ENCODE measurements around the gene PARP1. TPM values are rescaled to one million over a fixed set of nuclear protein-coding genes. Genes with fewer than 3 reads are reported as not detected.

Gene PARP1
- polyA plus RNA-seq, 3 donors, result 17.7 to 30.0 (median 23.3) TPM

DNA sequence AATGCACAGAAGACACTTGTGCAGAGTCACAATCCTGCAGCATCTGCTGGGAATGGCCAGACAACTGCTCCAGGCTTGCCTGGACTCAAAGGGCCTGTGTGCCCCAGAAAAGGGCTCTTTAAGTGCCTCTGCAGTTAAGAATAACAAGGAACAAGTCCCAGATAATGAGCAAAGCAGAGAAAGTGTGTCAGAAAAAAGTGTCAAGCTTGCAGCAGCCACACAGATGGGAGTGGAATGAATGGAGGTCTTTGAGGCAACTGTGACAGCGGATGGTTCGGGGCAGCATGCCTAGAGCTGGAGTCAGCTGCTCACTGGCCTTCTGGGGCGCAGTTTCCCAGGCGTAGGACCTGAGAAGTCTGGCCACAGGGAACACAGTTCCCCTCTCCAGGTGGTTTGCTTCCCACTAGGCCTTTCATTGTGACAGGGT lies 5.1 kb downstream of the PARP1 start:
- H4K20me1 ChIP-seq (ENCODE audit: insufficient read depth, low read length), result peaks cover 53% of the 10 kb centered on the region
- Mint-ChIP-seq H3K27me3 (ENCODE audit: low read depth in 3 of 3) (no peaks in the 10 kb centered on the region), H3K27ac (peak overlapping the region in 3 of 7 donors; percentile 3 to 10 (median 6)), H3K4me1 (peaks cover 42% of the 10 kb centered on the region), H3K9me3 (peaks cover 0 to 2% (median 0%) of the 10 kb centered on the region in 7 donors), H3K36me3 (peaks cover 40 to 45% of the 10 kb centered on the region in 2 donors), H3K4me3 (no peak overlapping the region)
- TF ChIP-seq, protein P1, sequence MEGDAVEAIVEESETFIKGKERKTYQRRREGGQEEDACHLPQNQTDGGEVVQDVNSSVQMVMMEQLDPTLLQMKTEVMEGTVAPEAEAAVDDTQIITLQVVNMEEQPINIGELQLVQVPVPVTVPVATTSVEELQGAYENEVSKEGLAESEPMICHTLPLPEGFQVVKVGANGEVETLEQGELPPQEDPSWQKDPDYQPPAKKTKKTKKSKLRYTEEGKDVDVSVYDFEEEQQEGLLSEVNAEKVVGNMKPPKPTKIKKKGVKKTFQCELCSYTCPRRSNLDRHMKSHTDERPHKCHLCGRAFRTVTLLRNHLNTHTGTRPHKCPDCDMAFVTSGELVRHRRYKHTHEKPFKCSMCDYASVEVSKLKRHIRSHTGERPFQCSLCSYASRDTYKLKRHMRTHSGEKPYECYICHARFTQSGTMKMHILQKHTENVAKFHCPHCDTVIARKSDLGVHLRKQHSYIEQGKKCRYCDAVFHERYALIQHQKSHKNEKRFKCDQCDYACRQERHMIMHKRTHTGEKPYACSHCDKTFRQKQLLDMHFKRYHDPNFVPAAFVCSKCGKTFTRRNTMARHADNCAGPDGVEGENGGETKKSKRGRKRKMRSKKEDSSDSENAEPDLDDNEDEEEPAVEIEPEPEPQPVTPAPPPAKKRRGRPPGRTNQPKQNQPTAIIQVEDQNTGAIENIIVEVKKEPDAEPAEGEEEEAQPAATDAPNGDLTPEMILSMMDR (IDR thresholded peaks at IDR 0.05), result no peak
- H3K4me3 ChIP-seq (replicated peaks in 1 of 3; ENCODE audit: low read depth in 2 of 3, low read length in 3 of 3), result no peak overlapping the region
- H3K27ac ChIP-seq (ENCODE audit: low read depth in 1 of 2, low read length in 2 of 2), result no peak overlapping the region
- no peaks in the 10 kb centered on the region for H3K27me3 ChIP-seq (ENCODE audit: control insufficient read depth in 2 of 2, insufficient read depth in 2 of 2, low read length in 2 of 2)
- no peak overlapping the region for H3K4me2 ChIP-seq (replicated peaks; ENCODE audit: extremely low read depth, low read length, poor library complexity, severe bottlenecking)
- intact Hi-C loops (cut with micrococcal nuclease), result no loop called here
- 98% methylated on average over 4 of the region's 4 CpGs for WGBS (ENCODE audit: insufficient coverage)
- no peak overlapping the region for H3K9ac ChIP-seq (ENCODE audit: insufficient read depth, low read length, poor library complexity, severe bottlenecking)
- H3K9me3 ChIP-seq (replicated peaks in 1 of 2; ENCODE audit: control insufficient read depth in 1 of 2, insufficient read depth in 1 of 2, low read length in 2 of 2), result no peaks in the 10 kb centered on the region
- DNase-seq, result no peak
- H3K36me3 ChIP-seq (replicated peaks in 1 of 2; ENCODE audit: control insufficient read depth in 1 of 2, insufficient read depth in 2 of 2, low read length in 2 of 2), result peaks cover 40 to 53% of the 10 kb centered on the region in 2 donors
- peaks cover 90% of the 10 kb centered on the region for H3K79me2 ChIP-seq (ENCODE audit: insufficient read depth, low read length)
- no peak overlapping the region for H2AFZ ChIP-seq (ENCODE audit: insufficient read depth, low read depth, low read length, poor library complexity, severe bottlenecking)
- H3K4me1 ChIP-seq (ENCODE audit: control insufficient read depth in 1 of 2, insufficient read depth in 2 of 2, low read length in 2 of 2), result peaks cover 27 to 33% of the 10 kb centered on the region in 2 donors

DNA sequence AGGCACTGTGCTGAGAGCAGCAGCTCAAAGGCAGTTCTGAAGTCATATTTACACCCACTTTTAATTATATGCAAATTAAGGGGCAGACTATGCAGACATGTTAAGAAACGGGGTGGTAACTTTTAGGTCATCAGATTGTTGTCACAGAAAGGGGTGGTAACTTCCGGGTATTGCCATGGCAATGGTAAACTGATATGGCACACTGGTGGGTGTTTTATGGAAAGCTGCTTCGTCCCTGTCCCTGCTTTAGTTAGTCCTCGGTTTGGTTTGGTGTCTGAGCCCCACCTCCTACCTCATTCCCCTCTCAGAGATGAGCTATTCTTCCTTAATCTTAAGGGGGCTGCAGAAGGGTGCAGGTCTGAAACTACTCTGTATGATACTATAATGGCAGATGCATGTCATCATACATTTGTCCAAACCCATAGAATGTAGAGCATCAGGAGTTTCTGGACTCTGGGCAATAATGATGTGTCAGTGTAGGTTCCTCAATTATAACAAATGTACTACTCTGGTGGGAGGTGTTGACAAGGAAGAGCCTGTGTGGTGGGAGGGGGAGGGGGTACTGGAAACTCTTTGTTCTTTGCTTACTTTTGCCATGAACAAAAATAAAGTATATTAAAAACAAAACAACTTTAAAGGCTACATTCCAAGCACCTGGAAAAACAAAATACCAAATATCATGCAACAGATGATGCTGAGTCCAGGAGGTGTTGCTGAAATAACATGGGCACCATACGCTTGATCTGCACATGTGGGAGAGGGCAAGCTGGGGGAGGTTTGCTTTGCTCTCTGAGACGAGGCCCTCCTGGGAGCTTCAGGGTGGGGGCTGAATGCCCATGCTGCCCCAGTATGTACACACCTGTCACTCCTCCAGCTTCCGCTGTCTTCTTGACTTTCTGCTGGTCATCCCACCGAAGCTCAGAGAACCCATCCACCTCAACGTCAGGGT lies 6.3 kb downstream of the PARP1 start:
- no peak overlapping the region for H3K4me3 ChIP-seq (replicated peaks in 1 of 3; ENCODE audit: low read depth in 2 of 3, low read length in 3 of 3)
- H4K20me1 ChIP-seq (ENCODE audit: insufficient read depth, low read length), result peaks cover 49% of the 10 kb centered on the region
- no peak overlapping the region for H3K27ac ChIP-seq (ENCODE audit: low read depth in 1 of 2, low read length in 2 of 2)
- 80% methylated on average over 1 of the region's 9 CpGs for WGBS (ENCODE audit: insufficient coverage)
- no peak overlapping the region for H3K4me3 Mint-ChIP-seq
- peaks cover 95% of the 10 kb centered on the region for H3K79me2 ChIP-seq (ENCODE audit: insufficient read depth, low read length)
- DNase-seq, result no peak
- TF ChIP-seq, protein P1 (IDR thresholded peaks at IDR 0.05), result no peak
- peak overlapping the region in 4 of 7 donors; percentile 10 to 54 (median 42) for H3K27ac Mint-ChIP-seq
- no peak overlapping the region for H3K4me2 ChIP-seq (replicated peaks; ENCODE audit: extremely low read depth, low read length, poor library complexity, severe bottlenecking)
- intact Hi-C loops (cut with micrococcal nuclease), result no loop called here
- H3K9me3 Mint-ChIP-seq, result peaks cover 0 to 2% (median 0%) of the 10 kb centered on the region in 7 donors
- no peaks in the 10 kb centered on the region for H3K27me3 ChIP-seq (ENCODE audit: control insufficient read depth in 2 of 2, insufficient read depth in 2 of 2, low read length in 2 of 2)
- H3K27me3 Mint-ChIP-seq (ENCODE audit: low read depth in 3 of 3), result no peaks in the 10 kb centered on the region
- no peak overlapping the region for H3K9ac ChIP-seq (ENCODE audit: insufficient read depth, low read length, poor library complexity, severe bottlenecking)
- H3K36me3 Mint-ChIP-seq, result peaks cover 48 to 56% of the 10 kb centered on the region in 2 donors
- no peak overlapping the region for H2AFZ ChIP-seq (ENCODE audit: insufficient read depth, low read depth, low read length, poor library complexity, severe bottlenecking)
- H3K4me1 Mint-ChIP-seq, result peaks cover 35% of the 10 kb centered on the region
- H3K36me3 ChIP-seq (replicated peaks in 1 of 2; ENCODE audit: control insufficient read depth in 1 of 2, insufficient read depth in 2 of 2, low read length in 2 of 2), result peaks cover 44 to 61% of the 10 kb centered on the region in 2 donors
- no peaks in the 10 kb centered on the region for H3K9me3 ChIP-seq (replicated peaks in 1 of 2; ENCODE audit: control insufficient read depth in 1 of 2, insufficient read depth in 1 of 2, low read length in 2 of 2)
- H3K4me1 ChIP-seq (ENCODE audit: control insufficient read depth in 1 of 2, insufficient read depth in 2 of 2, low read length in 2 of 2), result peaks cover 20 to 26% of the 10 kb centered on the region in 2 donors

Measured in CD14-positive monocyte (primary cell).